Left renal cortex interstitium (tissue), 4 donors: ENCODE measurements around the gene DDX17. TPM values are rescaled to one million over a fixed set of nuclear protein-coding genes. Genes with fewer than 3 reads are reported as not detected.
"Not testable (repeated sequence)": the region's sequence is repeated elsewhere in the genome, so short reads cannot be mapped to it uniquely, and the experiment has no call there.

Source experiments
- DNase-seq, 4 donors: peaks; one replicate each; pipeline ENCODE4 v3.0.0-alpha.2; 2013; ENCODE audit warnings: low read depth in 4 of 4, low spot score in 2 of 4, missing footprints in 1 of 4
- polyA plus RNA-seq, 4 donors: library from polyadenylated mRNA; unstranded; fragments of 120-200 nt; gene quantifications; one replicate each; pipeline ENCODE4 v1.2.1, GENCODE V29; 2013; ENCODE audit not compliant: insufficient read length in 4 of 4

DDX17 gene
- polyA plus RNA-seq, 4 donors: 632 to 1,158 (median 901) TPM

GRCh38 chr22:38494498-38494897 lies 11.6 kb downstream of the DDX17 start:
- DNase-seq: no peak

DNA sequence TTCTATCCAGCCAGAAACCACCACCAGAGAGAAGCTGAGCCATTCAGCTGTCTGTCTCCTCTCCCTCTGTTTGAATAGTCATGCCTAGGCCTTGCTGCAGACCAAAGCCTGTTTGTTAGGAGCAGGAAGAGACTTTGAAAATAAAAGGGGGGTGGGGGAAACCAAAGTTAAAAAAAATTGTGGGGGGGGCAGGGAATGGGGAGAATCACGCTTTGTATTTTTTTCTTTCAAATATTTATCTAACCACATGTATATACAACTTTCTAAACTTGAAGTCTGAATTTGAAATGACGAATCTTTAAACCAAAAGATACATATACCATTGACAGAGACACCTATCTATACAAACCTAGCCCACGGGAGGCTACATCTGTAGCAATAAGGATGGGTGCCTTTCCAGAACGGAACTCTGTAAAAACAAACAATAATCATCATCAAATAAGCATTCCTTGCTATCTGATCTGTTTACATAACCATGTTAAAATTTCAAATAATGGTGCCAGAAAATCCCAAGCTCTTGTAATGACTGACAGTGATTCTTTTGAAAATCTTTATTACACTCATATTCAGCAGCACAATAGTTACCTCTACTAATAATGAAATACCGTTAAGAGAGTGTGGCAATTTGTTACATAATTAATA lies 14.3 kb downstream of the DDX17 start:
- no peak for DNase-seq

DNA sequence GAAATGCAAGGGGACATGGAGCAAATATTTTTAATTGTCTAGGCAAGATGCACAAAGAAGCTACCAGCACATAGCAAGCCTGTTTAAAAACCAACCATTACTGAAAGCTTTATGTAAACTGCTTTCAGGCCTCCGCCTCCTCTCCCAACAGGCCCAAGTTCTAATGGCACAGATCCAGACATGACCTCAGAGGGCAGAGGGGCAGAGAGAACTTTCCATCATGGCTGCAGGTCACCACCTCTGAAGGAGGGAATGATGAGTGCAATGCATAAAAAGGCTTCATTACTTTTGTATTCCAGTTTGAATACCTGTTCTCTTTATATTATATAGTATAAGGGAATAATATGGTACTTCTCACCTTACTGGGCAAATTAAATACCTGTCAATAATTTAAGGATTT lies 15.2 kb downstream of the DDX17 start:
- DNase-seq: no peak

- no peak for DNase-seq
Measured at GRCh38 chr22:38490475-38490874, 15.6 kb downstream of the DDX17 start.

- no peak for DNase-seq
Measured at GRCh38 chr22:38489561-38490145, 16.5 kb downstream of the DDX17 start.

DNA sequence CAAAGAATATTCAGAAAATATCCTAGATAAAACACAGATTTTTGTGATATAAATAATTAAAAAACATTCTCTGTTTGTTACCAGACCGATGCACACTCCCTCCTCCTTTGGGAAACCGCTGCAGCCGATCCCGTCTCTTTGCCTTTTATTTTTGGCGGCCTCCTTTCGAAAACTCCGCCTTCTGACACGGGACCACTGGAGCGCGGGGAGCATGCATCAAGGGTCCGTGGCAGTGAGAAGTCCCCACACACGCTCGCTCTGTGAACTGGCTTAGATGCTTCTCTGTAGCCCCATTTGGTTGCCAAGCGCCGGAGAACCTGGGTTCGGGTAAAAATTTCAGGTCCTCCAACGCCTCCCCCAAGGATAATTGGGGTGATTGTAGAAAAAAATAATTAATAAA lies 17.0 kb downstream of the DDX17 start:
- DNase-seq: no peak

DNA sequence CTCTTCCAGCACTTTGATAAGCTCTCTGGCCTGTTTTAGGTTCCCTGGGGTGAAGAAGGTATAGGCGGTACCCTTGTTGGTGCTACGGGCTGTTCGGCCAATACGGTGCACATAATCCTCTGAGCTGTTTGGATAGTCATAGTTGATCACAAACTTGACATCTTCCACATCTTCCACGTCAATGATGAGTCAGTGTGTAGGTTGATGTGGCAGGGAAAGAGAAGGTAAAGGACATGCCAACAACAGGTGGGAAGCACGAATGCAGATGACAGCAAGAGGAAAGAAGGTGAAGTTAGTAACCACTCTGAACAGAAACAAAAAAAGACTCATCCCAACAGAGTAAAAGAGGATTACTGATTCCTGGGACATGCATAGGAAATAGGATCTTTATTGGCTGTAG lies 18.2 kb downstream of the DDX17 start:
- no peak for DNase-seq

- DNase-seq: no peak
Measured at GRCh38 chr22:38485783-38486182, 20.3 kb downstream of the DDX17 start.

GRCh38 chr22:38484244-38484643 lies 21.9 kb downstream of the DDX17 start:
- DNase-seq: no peak

GRCh38 chr22:38482662-38483308 lies 23.3 kb downstream of the DDX17 start:
- no peak for DNase-seq

DNA sequence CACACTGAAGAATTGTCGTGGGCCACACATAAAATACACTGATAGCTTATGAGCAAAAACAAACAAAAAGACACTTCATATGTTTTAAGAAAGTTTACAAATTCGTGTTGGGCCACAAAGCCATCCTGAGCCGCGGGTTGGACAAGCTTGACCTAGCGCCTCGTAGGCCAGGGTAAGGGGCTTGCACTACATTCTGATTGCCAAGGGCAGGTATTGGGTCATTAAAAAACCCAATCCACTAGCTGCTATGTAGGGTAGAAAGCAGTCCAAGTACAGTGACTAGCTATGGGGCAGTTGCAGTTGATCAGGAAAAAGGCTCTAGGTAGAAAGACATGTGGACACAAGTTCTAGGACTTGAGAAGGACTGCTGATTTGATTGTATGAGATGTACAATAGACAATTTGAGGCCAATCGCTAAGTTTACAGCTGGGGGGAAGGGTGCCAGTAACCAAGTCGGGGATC lies 24.2 kb downstream of the DDX17 start:
- no peak for DNase-seq

DNA sequence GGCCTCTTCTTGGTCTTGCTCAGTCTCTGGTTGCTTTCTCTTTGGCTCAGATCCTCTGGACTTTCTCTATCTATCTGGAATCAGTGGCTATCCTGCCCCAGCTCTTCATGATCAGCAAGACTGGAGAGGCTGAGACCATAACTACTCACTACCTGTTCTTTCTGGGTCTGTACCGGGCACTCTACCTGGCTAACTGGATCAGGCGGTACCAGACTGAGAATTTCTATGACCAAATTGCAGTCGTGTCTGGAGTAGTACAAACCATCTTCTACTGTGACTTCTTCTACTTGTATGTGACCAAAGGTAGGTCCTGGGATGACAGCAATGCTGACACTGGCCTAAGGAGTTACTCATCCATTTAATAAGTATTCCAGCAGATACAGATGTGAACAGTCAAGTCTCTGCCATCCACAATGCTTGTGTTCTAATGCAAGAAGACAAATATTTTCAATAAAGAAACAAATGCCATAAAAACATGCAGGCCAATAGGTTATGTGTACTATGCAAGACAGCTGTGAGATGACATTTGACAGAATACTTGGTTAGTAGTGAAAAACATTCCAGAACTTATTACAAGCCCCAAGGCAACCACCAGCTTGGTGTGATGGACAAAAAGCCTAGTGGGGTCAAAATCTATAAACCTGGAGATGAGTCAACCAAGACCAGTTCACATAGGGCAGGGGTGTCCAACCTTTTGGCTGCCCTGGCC lies 24.8 kb downstream of the DDX17 start:
- DNase-seq: no peak

- DNase-seq: no peak
Measured at GRCh38 chr22:38479096-38479837, 26.8 kb downstream of the DDX17 start.

DNA sequence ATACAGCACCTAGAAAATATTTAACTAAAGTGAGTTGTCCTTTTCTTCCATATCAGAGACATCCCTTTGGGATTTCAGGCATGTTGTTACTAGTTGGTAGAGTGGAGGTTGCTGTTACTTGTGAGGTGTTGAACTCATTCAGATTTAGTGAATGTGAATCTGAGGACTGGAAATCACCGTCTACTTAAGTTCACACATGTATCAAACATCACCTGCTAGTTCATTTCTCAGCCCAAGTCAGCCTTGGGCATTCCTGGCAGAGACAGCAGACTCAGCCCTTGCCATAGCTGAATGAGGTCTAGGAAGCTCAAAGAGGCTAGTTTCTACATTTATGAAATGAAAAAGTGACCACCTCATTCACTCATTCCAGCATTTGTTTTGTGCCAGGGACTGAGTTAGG lies 28.5 kb downstream of the DDX17 start:
- no peak for DNase-seq

DNA sequence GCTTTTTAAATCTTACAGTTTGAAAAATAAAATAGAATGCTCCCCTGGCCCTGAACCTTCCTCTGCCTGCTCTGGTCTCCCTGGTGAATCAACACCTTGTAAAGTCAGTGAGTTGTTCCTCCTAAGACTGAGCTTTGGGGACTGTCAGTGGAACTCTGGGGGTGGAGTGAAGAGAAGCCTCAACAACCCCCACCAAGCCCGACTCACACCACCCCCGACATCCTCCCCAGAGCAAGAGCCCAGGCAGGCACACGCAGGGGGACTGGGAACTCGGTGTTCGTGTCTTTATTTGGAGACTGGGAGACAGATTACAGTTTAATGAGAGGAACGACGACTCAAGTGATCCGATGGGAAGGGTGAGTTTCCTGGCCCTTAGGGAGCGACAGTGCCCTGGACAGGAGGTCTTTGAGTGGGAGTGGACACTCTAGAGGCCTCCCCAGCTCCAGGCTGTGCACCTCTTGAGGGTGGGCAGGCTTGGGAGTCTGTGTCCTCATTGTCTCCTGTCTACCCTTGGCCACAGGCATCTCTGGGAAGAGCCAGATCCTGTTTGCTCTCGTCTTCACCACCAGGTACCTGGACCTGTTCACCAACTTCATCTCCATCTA lies 32.0 kb downstream of the DDX17 start:
- DNase-seq: no peak

DNA sequence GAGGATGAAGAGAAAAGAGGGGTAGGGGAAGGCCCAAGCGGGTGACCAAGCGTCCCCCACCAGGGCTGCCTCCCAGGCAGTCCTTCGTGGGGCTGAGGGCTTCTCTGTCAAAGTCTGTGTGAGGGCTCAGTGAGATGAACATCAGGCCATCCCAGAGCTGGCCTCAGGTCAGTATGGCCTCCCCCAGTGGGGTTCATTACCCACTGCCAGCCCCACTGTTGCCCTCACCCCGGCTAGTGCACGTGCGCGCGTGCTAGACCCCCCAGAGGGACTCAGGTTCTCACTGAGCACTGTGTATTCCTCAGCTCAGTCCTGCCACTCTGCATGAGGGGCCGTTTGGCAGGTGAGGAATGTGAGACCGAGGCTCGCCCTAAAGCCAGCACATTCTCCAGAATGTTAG lies 34.9 kb downstream of the DDX17 start:
- no peak for DNase-seq

DNA sequence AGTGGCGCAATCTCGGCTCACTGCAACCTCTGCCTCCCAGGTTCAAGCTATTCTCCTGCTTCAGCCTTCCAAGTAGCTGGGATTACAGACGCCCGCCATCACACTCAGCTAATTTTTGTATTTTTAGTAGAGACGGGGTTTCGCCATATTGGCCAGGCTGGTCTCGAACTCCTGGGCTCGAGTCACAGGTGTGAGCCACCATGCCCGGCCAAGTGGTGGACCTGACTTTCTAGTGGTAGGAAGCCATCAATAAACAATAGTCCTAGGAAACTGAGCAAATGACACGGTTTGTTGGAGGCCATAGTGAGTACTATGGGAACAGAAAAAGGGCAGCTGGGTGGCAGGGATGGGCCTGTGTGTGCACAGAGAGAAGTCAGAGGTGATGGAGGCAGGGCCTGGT lies 35.9 kb downstream of the DDX17 start:
- DNase-seq: not testable (repeated sequence)

- no peak for DNase-seq
Measured at GRCh38 chr22:38469306-38469781, 36.8 kb downstream of the DDX17 start.

GRCh38 chr22:38468443-38469305 lies 37.4 kb downstream of the DDX17 start:
- no peak for DNase-seq
